GM18499 (cell line): ENCODE measurements around the gene TMEM182.

ENCODE experiments used
- ATAC-seq: cut with Tn5 transposase; IDR thresholded peaks from one replicate; pipeline ENCODE4 v1.9.1; 2021; ENCODE audit warnings: moderate number of reproducible peaks; ENCODE audit not compliant: insufficient read depth, unreplicated experiment

Gene TMEM182

DNA sequence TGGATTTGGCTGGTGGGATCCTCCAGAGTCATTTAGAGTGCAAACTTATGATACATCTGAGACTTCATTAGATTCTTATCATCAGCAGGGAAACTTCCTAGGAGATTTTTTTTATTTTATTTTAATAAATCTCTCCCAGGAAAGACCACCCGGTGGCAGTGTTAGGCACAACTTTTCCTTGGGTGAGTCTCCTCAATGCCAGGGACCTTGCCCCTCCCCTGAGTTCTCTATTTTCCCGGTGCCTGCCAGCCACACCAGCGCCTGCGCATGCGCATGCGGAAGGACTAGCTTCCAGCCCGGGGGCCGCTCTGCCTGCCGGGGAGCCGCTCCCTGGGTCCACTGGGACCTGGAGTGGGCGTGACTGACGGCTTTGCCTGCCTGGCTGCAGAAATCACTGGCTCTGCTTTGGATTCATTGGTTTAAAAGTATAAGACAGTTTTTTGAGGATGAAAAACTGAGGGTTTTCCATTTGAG, 86.6 kb downstream of the TMEM182 start:
- no peak for ATAC-seq

DNA sequence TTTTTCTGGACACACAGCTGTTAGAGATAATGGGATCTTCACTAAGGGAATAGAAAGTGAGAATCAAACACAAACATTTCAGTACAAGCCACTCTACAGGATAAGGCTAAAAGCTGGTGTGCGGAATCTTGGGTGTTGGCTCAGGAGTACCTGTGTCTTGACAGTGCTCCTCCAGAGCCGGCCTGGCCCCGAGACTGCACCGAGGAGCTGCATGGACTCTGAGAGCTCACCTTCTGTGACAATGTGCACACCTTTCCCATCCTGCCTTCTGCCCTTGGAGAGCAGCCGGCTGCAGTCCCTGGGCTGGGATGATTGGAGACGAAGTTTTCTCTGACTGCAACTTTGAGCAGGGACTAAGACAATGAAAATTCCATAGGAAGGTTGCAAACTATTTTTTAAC, 89.1 kb downstream of the TMEM182 start:
- ATAC-seq, result no peak

DNA sequence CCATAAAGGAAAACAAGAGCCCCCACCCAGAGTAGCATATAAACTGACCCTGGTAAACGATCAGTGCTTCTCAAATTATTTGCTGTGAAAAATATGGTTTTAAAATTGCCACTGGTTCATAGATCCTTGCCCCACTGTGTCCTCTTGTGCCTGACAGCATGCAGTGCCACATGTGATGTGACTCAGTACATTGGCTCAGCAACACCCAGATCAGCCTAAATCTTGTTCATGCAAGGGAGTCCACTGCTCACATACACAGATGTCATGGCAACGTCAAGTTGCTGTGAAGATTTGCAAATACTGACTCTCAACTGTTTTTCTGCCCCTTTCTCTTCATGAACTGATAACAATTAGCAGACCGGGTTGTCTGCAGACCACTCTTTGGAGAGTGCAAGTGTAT, 91.0 kb downstream of the TMEM182 start:
- no peak for ATAC-seq
